ENCODE data around the gene TNFRSF1A.

The TNFRSF1A gene

DNA sequence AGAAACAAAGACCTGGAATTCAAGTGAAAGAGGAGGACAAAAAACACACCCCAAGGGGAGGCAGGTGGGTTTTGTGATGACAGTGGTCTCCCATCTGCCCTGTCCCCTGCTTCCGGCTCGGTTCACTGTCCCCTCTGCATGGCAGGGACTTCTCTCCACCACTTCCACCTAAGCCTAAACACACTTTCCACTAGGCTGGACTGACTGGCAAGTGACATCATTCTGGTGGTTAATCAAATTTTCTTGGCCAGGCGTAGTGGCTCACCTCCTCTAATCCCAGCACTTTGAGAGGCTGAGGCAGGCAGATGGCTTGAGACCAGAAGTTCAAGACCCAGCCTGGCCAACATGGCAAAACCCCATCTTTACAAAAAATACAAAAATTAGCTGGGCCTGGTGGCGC is 19.5 kb downstream of the TNFRSF1A start:
- DNase-seq = no peak

GRCh38 chr12:6321905-6322304 is 20.0 kb downstream of the TNFRSF1A start:
- DNase-seq = no peak

DNA sequence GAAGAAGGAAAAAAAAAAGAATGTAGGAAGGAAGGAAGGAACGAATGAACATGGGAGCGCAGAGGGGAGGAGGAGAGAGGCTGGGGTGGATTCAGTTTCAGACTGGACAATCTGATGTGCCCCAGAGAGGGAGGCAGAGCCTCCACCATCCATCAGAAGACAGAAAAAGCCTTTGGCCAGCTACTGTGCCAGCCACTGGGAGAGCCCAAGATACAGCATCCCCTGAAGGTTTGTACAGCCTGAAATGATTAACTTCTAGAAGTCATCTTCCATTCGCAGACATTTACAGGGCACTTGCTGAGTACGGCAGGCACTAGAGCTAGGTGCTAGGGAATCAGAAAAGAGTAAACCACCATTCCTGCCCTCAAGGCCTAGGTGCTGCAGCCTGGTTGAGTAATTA is 22.4 kb downstream of the TNFRSF1A start:
- no peak for DNase-seq

DNA sequence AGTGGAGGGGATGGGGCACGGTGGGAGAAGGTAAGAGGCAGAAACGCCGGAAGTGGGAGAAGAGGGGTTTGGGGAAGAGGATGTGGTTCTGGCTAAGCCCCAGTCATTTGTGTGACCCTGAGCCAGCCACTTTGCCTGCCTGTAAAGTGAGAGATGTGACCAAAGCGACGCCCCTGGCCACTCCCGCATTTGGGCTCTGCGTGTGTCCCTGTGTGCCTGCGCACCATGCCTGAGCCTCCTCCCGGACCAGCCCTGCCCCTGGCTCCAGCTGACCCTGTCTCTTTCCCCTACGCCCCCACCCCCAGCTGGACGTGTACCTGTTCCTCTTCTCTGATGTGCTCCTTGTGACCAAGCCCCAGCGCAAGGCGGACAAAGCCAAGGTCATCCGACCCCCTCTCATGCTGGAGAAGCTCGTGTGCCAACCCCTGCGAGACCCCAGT is 23.4 kb downstream of the TNFRSF1A start:
- no peak for DNase-seq

GRCh38 chr12:6317693-6318439 is 24.0 kb downstream of the TNFRSF1A start:
- no peak for DNase-seq

DNA sequence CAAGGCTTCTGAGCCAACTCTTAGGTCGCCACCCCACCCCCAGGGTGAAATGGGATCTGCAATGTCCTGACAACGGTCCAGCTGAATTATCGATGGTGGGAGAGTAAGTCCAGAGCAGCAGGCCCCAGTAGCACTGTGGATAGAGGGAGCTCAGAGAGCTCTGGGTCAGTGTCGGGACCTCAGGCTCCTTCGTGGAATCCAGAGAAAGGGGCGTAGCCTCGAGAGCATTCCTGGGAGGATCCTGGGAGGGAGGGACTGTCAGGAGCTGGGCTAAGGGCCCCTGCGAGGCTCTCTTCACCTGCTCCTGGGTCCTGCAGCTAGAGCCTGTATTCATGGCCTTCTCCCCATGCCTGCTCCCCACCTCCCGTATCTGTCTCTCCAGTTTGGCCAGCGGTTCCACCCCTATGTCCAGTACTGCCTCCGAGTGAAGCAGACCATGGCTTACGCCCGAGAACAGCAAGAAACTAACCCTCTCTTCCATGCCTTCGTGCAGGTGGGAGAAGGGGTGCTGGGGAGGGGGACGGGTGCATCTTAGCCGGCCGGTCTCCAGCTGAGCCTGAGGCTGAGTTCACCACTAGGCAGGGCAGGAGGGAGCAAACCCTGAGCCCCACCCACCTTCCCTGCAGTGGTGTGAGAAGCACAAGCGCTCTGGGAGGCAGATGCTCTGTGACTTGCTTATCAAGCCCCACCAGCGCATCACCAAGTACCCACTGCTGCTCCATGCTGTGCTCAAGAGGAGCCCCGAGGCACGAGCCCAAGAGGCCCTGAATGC is 24.8 kb downstream of the TNFRSF1A start:
- DNase-seq = no peak

- no peak for DNase-seq
These were observed 25.9 kb downstream of the TNFRSF1A start for GRCh38 chr12:6315704-6316597.

DNA sequence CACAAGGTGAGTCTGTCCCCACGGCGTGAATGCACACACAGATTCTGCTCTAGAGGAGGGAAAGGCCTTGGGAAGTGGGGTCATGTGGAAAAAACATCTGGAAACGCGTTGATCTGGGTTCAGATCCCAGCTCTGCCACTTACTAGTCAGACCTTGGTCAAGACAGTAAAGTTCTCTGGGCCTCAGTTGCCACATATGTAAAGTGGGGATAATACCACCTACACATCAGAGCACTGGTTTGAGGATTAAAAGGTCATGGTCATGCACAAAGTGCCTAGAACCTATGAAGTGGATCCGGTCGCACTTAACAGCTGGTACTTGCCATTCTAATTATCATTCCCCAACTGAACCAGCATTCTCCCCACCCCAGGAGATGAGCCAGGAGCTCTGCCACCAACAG is 26.7 kb downstream of the TNFRSF1A start:
- no peak for DNase-seq

- no peak for DNase-seq
These were observed 27.1 kb downstream of the TNFRSF1A start for GRCh38 chr12:6314776-6315175.

DNA sequence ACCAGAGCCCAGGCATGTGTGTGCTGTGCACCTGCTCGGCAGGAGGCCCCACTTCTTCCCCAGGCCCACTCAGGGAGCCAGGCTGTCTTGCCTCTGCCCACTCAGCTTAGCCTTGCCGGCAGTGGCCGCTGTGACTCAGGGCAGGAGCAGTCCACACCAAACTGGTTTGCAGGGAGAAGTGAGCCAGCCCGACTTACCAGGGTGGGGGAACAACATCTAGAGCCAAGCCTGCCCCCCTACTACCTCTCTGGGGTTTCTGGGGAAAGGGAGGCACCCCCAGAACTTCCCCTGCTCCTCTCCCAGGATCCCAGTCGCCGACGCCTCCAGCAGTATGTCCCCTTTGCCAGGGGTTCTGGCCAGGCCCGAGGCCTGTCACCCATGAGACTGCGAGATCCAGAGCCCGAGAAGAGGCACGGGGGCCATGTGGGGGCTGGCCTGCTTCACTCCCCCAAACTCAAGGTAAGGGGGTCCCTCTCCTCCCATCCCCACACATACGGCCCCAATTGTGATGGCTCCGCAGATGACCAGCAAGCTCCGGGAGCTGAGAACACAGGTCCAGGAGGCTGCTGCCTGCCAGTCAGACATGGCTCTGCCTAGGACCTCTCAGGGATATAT is 28.4 kb downstream of the TNFRSF1A start:
- no peak for DNase-seq

DNA sequence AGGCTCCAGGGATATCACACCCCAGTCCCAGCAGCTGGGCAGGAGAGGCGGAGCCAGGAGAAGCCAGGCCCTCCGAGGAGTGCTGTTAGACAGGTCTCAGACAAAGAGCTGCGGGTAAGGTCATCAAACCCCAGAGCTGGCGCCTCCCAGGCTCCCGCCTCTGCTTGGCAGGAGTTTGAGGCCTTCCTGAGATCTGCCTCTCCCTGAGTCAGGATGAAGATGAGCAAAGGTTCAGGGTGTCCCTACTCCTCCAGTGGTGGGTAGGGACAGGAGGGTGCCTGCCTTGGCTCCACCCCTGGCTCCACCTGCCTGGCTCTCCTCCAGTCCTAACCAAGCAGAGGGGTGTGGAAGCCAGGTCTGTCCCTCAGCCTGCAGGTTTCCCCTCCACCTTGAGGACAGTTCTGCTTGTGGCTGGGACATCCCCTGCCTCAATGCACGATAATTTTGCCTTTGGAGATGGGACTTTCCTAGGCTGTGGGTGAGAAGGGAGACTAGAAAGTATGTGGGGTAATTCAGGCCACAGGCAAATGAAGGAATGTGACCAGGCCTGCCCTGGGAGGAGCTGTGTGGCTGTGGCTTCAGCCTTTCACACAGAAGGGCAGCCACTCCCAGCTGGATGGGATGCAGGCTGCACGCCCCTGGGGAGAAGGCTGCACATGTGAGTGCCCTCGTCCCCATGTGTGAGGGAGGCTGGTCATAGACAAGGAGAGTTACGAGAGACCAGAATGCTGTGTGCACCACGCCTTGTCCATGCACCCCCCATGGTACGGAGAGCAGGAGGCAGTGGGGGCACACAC is 29.1 kb downstream of the TNFRSF1A start:
- no peak for DNase-seq

DNA sequence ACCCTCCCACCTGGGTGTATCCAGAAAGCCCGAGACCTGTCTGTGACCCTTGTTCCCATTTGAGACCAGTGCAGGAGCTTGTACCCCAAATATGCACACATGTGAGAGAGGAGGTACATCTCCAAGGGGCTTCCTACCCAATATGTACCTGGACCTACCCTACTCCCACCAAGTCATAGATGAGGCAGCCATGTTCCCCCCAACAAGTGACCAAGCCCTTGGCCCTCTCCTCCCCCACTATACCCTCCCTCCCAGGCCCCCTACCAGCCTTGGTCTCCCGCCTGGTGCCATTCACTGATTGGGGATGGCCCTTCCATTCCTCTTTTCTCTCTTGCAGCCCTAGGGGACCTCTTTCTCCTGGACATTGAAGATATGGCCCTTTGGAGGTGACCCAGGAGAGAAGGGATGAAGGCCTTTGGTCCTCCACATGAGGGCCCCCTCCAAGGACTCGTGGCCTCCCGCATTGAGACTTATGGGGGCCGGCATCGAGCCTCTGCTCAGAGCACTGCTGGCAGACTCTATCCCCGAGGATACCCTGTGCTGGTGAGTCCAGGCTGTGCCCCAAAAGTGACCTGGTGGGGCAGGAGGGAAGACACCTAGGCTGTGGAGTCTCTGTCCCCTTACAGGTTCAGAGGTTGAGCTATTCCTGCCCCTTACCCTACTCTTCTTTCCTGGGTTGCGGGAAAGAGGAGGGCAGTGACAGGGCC is 29.9 kb downstream of the TNFRSF1A start:
- no peak for DNase-seq

DNA sequence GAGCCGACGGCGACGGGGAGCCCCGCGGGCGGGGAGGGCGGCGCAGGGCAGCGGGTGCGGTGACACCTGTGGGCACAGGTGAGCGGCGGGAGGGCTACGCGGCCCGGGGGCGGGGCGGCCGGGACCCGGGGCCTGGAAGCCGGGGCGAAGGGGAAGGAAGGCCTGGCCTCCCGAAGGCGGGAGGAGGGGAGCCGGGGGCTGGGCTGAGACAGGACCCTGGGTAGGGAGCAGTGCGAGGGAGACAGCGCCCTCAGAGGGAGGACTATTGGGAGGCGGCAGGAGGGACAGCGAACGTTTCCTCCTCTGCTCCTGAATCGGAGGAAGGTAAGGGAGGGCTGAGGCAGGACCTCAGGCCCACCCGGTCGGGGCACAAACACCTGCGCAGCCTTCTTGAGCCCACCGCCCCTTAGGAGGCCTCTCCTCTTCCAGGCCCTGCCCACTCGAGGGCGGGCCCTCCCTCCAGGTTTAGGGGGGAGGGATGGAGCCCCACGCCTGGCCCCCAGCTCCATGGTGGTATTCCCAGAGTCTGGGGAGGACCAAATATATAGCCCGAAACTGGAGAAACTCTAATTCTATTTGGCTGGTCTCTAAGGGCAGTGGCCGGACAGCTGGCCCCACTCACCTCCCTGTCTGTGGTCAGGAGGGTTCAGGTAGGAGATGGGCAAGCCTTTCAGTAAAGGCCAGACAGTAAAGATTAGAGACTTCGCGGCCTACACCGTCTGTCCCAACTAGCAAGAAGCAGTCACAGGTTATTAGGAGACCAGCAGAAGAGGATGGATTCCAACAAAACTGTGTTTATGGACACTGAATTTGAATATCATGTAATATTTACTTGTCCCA is 30.9 kb downstream of the TNFRSF1A start:
- DNase-seq = no peak

DNA sequence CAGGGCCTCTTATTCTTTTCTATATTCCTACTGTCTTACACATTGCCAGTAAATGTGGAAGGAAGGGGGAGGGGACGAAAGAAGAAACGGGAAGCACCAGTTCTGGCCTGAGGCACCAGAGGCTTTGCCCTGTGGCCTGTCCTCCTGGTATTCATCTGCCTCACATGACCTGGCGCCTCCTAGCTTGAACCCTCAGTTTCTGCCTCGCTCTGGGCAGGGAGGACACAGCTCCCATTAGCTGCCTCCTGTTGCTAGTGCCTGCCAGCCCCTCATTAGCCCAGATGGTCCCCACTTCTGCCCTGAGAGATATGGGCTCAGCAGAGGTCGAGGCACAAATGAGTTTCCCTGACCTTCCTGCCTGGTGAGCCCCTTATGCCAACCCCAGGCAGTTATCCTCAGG is 34.3 kb downstream of the TNFRSF1A start:
- DNase-seq = peak; percentile 44

GRCh38 chr12:6306599-6307220 is 35.2 kb downstream of the TNFRSF1A start:
- no peak for DNase-seq

GRCh38 chr12:6306151-6306550 is 35.7 kb downstream of the TNFRSF1A start:
- DNase-seq = no peak

DNA sequence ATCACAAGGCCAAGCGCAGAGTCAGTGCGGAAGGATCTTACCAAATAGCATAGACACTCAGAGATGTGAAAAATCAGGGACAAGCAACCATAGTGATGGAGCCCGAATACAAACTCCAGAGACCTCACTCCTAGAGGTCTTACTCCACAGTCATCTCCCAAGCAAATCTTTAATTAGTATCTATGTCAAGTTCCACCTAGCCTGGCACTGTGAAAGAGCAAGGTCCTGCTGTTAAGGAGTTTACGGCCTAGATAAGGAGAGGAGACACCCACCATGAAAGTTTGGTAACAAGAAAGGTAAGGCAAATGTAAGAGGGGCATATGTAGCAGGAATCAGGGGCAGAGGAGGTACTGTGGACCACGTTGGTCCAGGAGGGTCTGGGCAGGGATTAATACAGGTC is 38.8 kb downstream of the TNFRSF1A start:
- DNase-seq = no peak

- DNase-seq = no peak
These were observed 39.3 kb downstream of the TNFRSF1A start for GRCh38 chr12:6302621-6303020.

DNA sequence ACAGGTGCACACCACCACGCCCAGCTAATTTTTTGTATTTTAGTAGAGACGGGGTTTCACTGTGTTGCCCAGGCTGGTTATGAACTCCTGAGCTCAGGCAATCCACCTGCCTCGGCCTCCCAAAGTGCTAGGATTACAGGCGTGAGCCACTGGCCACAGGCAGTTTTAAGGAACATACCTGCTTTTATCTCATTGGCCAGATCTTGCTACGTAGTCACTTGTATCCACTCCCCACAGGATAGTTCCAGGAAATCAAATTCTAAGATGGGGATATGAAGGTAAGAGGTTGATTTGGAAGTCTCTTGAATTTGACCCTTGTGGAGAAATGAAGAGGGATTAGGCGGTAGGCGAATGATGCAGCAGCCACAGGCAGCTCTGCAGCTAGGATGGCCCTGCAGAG is 40.2 kb downstream of the TNFRSF1A start:
- DNase-seq = no peak

- no peak for DNase-seq
These were observed 44.7 kb downstream of the TNFRSF1A start for GRCh38 chr12:6297170-6297569.
